NCI-H69 (cell line): ENCODE measurements around the gene PACS2.
A peak's percentile ranks its signal among the peaks of the same experiment; 100 is the strongest.

Source experiments
- DNase-seq: peaks from one replicate; lab custom pipeline; 2025; lab: John Stamatoyannopoulos, UW

Gene PACS2

GRCh38 chr14:105408592-105408991 lies 94.0 kb downstream of the PACS2 start:
- no peak for DNase-seq

GRCh38 chr14:105409364-105409763 lies 94.8 kb downstream of the PACS2 start:
- no peak for DNase-seq

- no peak for DNase-seq
Measured at GRCh38 chr14:105410642-105411016, 96.1 kb downstream of the PACS2 start.

DNA sequence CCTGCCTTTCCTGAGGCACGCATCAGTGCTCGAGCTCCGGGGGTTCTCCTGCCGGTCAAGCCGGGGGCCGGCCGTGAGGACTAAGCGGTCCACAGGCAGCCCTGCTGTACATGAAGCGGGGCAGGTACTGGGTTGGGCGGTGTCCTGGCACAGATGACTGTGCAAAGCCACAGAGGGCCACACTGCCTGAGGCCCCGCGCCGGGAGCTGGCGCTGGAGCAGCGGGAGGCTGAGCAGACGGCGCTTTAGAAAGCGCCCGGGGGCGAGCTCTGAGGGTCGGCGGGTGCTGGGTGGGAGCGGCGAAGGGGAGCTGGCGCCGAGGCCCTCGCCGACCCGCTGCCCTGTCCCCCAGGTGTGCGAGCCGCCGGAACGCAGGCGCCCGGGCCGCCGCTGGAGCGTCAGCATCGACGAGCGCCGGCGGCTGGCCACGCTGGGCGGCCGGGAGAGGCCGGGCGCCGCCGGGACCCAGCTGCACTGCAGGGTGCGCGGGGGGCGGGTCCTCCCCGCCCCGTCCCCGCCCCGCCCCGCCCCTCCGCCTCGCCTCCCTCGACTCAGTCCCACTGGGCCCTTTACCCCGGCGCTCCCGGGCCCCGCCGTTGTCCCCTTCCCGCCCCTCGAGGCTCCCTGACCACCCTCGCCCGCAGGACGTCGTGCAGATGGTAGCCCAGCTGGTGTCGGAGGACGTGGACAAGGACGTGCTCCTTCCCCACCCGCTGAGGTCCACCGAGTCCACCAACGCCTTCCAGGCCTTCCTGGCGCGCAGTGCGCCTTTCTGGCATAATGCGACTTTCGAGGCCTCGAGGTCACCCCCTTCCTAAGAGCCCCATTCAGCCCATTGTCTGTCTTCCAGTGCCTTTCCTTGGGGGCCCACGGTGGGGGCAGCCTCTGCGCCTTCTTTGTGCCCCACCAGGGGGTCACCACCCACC lies 96.7 kb downstream of the PACS2 start:
- DNase-seq: peak; percentile 88

- no peak for DNase-seq
Measured at GRCh38 chr14:105411985-105412770, 97.6 kb downstream of the PACS2 start.

DNA sequence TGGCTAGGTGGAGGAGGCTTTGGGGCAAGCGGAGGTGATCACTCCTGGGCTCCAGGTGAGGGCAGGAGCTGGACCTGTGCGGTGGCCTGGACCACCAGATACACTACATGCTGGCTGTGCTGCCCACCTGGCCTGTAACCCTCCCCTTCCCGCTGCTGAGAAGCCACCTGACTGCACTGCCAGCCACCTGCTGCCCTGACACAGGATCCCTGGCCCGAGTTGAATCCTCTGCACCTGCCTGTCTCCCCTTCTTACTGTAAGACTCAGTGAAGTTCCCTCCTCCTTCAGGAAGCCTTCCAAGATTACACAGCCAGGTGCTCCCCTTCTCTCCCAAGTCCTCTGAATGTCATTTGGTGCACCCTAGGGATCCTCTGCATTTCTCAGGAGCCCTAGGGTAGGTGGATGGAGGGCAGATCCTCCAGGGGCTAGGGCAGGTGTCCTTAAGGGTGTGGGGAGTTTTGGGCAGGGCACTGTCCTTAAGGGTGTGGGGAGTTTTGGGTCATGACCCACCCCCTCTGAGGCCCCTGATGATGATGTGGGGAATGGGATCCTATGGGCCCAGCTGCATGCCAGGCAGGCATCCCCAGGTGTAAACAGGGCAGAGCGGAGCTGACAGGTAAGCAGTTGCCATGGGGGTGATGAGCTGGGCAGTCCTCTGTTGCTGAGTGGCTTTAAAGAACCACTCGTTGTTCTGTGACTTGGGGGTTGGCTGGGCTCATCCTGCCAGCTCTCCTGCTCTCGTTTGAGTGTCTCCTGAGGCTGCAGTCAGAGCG lies 98.4 kb downstream of the PACS2 start:
- DNase-seq: peak; percentile 35

- DNase-seq: no peak
Measured at GRCh38 chr14:105413544-105413886, 99.0 kb downstream of the PACS2 start.

DNA sequence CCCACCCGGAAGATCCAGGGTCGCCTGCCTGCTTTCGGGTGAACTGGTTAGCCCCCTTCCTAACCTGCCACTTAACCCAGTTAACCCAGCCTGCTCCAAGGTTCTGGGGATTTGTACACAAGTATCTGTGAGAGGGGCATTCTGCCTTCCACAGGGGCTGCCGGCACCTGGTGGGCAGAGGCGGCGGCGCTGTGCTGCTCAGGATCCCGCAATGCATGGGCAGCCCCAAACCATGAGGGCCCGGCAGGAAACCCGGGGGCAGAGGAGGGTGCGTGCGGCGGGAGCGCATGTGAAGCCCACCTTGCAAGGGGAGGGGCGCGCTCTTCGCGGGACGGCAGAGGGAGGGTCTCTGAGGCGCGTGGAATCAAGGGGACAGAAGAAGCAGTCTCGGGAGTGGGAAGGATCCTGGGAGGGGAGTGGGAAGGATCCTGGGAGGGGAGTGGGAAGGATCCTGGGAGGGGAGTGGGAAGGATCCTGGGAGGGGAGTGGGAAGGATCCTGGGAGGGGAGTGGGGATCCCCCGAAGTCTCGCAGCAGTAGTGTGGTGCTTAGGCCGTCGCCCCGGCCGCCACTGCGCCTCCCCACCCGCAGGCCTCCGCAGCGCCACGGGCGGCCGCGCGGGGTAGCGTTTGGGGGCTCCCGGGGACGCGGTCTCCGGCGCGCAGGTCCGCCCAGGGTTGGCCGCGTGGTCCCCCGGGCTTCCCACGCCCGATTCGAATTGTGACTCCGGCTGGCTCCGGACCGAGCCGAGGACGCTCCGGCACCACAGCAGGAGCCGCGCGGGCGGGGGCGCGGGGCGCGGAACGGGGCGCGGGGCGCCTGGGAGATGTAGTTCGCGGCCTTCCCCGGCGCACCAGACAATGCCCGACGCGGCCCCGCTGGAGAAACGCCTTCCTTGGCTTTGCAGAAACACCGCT lies 100.2 kb downstream of the PACS2 start:
- DNase-seq: peak; percentile 91

DNA sequence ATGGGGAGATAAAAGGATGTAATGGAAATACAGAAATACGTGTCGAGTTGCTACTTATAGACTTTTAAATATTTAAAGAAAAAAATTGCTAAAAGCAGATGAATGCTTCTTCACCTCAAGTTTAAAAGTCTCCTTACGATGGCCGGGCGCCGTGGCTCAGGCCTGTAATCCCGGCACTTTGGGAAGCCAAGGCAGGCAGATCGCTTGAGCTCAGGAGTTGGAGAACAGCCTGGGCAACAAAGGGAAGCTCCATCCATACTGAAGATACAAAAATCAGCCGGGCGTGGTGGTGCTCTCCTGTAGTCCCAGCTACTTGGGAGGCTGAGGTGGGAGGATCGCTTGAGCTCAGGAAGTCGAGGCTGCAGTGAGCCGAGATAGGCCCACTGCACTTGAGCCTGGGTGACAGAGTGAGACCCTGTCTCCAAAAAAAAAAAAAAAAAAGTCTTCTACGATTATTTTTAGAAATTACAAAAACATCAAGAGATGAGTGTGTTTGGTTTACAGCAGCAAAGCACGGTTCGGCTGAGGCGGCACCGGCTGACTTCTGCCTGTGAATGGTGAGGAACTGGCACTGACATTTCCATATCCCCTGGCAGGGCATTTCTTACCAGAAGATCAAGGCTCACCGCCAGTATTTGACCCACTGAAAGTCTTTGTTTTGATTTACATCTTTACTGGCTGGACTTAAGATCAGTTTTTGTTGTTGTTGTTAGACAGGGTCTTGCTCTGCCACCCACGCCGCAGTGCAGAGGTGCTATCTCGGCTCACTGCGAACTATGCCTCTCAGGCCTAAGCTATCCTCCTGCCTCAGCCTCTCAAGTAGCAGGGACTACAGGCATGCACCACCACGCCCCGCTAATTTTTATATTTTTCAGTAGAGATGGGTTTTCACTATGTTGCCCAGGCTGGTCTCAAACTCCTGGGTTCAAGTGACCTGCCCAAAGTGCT lies 101.2 kb downstream of the PACS2 start:
- no peak for DNase-seq

GRCh38 chr14:105416671-105417070 lies 102.1 kb downstream of the PACS2 start:
- no peak for DNase-seq

- DNase-seq: no peak
Measured at GRCh38 chr14:105417690-105418121, 103.2 kb downstream of the PACS2 start.

DNA sequence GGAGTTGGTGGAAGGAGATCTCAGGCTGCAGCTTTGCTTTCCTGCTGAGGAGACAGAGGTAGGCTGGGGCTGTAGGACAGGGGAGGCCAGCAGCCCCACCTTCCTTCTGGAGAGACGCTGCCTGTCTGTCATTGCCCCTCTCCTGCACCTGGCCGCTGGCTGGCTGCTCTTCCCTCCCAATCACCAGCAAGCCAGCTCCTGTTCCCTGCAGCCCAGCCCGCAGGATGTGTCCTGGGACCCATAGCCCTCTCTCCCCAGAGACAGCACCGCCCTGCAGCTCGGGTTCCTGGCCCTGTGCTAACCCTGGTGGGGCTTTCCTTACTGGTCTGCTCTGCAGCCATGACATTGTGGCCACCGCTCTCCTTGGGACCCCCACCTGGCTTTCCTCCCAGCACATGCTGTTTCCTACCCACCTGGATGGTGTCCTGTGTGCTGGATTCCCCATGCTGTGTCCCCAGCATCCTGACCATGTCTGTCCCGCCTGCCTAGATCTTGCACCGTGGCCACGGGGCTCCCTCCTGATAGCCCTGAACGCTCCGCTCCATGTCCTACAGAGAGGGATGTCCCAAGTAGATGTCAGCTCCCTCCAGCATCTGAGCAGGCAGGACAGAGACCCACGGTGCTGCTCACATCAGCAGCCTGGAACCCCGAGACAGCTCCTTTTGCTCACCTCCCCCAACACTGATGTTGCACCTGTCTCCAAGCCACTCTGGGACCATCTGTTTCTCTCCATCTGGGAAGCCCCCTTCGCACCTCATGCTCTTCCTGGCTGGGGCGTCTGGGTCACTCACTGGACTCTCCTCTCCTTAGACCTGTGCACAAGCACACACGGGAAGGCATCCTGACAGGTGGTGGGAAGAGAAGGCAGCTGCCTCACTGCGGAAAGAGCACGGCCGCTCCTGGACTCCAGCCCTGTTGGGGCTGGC lies 104.0 kb downstream of the PACS2 start:
- peak; percentile 32 for DNase-seq

DNA sequence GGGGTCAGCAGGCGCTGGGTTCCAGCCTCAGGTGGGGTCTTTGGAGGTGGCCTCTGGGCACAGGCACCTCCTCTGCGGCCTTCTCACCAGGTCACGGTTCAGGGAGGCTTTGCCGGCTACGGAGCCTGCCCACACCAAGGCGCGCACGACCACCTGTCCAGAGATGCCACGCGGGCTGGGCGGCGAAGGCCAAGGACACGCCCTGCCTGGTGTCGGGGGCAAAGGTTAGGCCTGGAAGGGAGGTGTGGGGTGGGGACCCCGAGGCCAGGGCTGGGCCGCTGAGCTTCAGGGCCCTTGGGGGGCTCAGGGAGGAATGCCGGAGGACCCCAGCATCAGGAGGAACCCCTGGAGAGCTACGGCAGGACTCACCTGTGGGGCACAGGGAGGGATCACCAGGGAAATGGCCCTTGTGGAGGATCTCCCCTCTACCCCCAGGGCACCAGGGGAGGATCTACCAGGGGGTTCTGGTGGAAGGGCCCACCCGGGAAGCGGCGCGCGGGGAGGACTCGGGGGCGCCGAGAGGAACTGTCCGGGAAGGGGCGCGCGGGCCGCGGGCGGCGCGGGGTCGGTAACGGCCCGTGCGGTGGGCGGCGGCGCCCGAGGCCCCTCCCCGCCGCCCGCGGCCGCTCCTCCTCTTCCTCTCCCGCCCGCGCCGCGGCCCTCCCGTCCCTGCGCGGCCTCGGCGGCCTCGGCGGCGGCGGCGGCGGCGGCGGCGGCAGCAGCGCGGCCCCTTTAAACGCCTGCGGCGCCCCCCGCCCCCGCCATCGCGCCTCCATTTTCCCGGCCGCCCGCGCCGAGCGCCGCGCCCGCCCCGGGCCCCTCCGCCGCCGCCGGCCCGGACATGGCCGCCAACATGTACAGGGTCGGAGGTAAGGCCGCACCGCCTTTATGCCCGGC lies 104.9 kb downstream of the PACS2 start, which contains the start of gene MTA1:
Gene MTA1 (plus strand): TSS at position 633 of the 897 bp plus-strand sequence. CDS start 209 bp downstream, at position 842.
- peak; percentile 85 for DNase-seq

- peak; percentile 47 for DNase-seq
Measured at GRCh38 chr14:105420101-105420973, 105.8 kb downstream of the PACS2 start.

GRCh38 chr14:105420974-105421674 lies 106.6 kb downstream of the PACS2 start:
- no peak for DNase-seq
